ENCODE data around the gene CNIH3. TPM values are rescaled to one million over a fixed set of nuclear protein-coding genes. Genes with fewer than 3 reads are reported as not detected.

Gene CNIH3
- total RNA-seq, 1 experiment from 2014 or later: 1.8 TPM

GRCh38 chr1:224629965-224630364, 13.8 kb downstream of the CNIH3 start (continued):
- TF ChIP-seq CTCF (IDR thresholded peaks at IDR 0.05 in 2 of 3, conservative IDR thresholded peaks at IDR 0.05 in 1 of 3; ENCODE audit: borderline replicate concordance in 1 of 3, insufficient read depth in 1 of 3, low read depth in 2 of 3, low read length in 2 of 3) (no peak), EGR1 (IDR thresholded peaks at IDR 0.05; ENCODE audit: low read depth) (no peak), SP1 (IDR thresholded peaks at IDR 0.05; ENCODE audit: low read depth) (no peak), ZFX (IDR thresholded peaks at IDR 0.05) (no peak), JUND (IDR thresholded peaks at IDR 0.05) (no peak), FOSL1 (IDR thresholded peaks at IDR 0.05; ENCODE audit: low read depth) (no peak), TCF7L2 (IDR thresholded peaks at IDR 0.05; ENCODE audit: borderline replicate concordance, extremely low read depth, insufficient read depth, insufficient read length) (no peak), EZH2phosphoT487 (IDR thresholded peaks at IDR 0.05; ENCODE audit: borderline replicate concordance) (no peak)
- TF ChIP-seq, protein P1, sequence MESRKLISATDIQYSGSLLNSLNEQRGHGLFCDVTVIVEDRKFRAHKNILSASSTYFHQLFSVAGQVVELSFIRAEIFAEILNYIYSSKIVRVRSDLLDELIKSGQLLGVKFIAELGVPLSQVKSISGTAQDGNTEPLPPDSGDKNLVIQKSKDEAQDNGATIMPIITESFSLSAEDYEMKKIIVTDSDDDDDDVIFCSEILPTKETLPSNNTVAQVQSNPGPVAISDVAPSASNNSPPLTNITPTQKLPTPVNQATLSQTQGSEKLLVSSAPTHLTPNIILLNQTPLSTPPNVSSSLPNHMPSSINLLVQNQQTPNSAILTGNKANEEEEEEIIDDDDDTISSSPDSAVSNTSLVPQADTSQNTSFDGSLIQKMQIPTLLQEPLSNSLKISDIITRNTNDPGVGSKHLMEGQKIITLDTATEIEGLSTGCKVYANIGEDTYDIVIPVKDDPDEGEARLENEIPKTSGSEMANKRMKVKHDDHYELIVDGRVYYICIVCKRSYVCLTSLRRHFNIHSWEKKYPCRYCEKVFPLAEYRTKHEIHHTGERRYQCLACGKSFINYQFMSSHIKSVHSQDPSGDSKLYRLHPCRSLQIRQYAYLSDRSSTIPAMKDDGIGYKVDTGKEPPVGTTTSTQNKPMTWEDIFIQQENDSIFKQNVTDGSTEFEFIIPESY (IDR thresholded peaks at IDR 0.05; ENCODE audit: extremely low read depth, insufficient replicate concordance, low read length): no peak
- TF ChIP-seq, protein P2, sequence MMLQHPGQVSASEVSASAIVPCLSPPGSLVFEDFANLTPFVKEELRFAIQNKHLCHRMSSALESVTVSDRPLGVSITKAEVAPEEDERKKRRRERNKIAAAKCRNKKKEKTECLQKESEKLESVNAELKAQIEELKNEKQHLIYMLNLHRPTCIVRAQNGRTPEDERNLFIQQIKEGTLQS (IDR thresholded peaks at IDR 0.05): no peak

All from HCT116 (cell line).